Measurements from ENCODE around the gene MSMP. TPM values are rescaled to one million over a fixed set of nuclear protein-coding genes. Genes with fewer than 3 reads are reported as not detected.

MSMP gene
- total and polyA plus RNA-seq, 5 experiments from 2014 or later, result 0.88 to 1.7 (median 1.3) TPM; not detected in 2

DNA sequence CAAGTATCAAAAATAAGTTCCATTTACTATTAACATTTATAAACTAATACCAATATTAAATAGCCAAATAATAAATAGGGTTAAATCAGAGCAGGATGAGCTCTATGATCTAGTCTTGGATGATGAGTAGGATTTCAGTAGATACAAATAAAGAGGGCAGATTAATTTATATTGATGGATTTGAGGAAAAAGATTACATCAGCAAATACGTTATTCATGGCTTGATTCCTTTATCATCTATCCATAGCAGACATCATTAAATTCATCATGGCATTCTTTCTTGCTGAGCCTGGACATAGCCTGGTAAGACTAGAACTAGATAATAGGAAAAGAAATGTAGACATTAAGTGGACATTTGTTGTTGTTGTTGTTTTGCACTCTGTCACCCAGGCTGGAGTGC lies 13.4 kb upstream of the MSMP start:
- no peak overlapping the region for H3K4me3 Mint-ChIP-seq
- DNase-seq, result no peak
- ATAC-seq, result no peak
- no peaks in the 10 kb centered on the region for H3K9me3 Mint-ChIP-seq
- H3K4me1 Mint-ChIP-seq, result peaks cover 0 to 22% (median 9%) of the 10 kb centered on the region in 4 donors
- no peak overlapping the region for H3K27ac Mint-ChIP-seq
- H3K36me3 Mint-ChIP-seq, result peaks cover 0 to 8% (median 0%) of the 10 kb centered on the region in 3 donors
- no peaks in the 10 kb centered on the region for H3K27me3 Mint-ChIP-seq
- POLR2A ChIA-PET, result no interaction called here

DNA sequence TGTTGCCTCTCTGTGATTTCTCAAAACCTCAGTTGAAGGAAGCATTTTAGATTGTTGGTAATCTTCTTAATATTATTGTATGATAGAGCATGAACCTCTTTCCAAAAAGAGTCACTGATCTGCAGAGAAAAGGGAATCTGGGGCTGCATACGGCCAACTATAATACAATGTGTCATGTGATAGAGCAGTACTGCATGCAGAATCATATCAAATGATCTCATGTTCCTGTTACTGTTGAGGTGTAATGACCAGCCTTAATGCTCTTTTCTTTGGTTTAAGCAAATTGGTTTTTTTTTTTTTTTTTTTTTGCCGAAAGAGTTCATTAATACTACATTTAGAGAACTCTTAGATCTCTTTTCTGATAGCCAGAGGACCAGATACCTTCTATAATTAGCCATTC lies 12.9 kb upstream of the MSMP start:
- POLR2A ChIA-PET, result no interaction called here
- H3K4me1 Mint-ChIP-seq, result peaks cover 0 to 24% (median 12%) of the 10 kb centered on the region in 4 donors
- H3K27me3 Mint-ChIP-seq, result no peaks in the 10 kb centered on the region
- H3K9me3 Mint-ChIP-seq, result no peaks in the 10 kb centered on the region
- H3K4me3 Mint-ChIP-seq, result no peak overlapping the region
- DNase-seq (no peak), ATAC-seq (no peak)
- H3K36me3 Mint-ChIP-seq, result peaks cover 0 to 8% (median 0%) of the 10 kb centered on the region in 3 donors
- H3K27ac Mint-ChIP-seq, result no peak overlapping the region

DNA sequence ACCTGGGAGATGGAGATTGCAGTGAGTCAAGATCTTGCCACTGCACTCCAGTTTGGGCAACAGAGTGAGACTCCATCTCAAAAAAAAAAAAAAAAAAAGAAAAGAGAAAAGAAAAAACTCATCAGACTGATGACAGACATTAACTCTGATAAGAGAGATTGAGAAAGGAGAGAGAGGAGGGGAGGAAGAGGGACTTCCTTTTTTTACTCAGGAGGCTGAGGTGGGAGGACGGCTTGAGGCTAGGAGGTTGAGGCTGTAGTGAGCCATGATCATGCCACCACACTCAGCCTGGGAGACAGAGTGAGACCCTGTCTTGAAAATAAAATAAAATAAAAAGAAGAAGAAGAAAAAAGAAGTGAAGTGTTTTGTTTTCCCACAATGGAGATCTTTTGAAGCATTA lies 9.7 kb upstream of the MSMP start:
- Mint-ChIP-seq H3K4me1 (peaks cover 8 to 47% (median 24%) of the 10 kb centered on the region in 4 donors), H3K9me3 (no peaks in the 10 kb centered on the region), H3K27ac (no peak overlapping the region), H3K27me3 (no peaks in the 10 kb centered on the region), H3K36me3 (peaks cover 0 to 17% (median 0%) of the 10 kb centered on the region in 3 donors), H3K4me3 (no peak overlapping the region)
- DNase-seq, result no peak
- POLR2A ChIA-PET, result no interaction called here
- ATAC-seq, result no peak

DNA sequence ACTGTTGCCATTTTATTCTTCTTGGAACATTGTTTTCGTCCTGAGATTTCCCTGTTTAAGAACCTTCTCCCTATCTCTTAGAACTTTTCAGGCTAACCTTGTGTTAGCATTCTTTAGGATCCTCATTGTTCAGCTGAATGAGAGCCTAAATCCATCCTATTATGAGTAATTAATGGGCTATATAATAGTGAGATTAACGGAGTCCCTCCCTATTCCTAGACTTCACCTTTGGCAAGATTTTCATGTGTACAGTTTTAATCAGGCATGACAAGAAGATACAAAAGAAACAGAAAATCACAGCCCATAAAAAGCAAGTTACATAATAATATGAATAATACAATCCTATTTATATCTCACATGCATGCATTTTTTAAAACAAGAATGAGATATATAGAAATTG lies 9.1 kb upstream of the MSMP start:
- ATAC-seq (no peak), DNase-seq (no peak)
- peaks cover 9 to 48% (median 31%) of the 10 kb centered on the region in 4 donors for H3K4me1 Mint-ChIP-seq
- POLR2A ChIA-PET, result interaction anchor here (0.8 kb wide), 1 partner anchor 13 kb away, joined by 3 read pairs; no protein-coding TSS in a partner anchor
- H3K4me3 Mint-ChIP-seq, result no peak overlapping the region
- H3K36me3 Mint-ChIP-seq, result peaks cover 0 to 17% (median 0%) of the 10 kb centered on the region in 3 donors
- H3K27me3 Mint-ChIP-seq, result no peaks in the 10 kb centered on the region
- no peaks in the 10 kb centered on the region for H3K9me3 Mint-ChIP-seq
- H3K27ac Mint-ChIP-seq, result peak overlapping the region in 1 of 10 donors; percentile 36

DNA sequence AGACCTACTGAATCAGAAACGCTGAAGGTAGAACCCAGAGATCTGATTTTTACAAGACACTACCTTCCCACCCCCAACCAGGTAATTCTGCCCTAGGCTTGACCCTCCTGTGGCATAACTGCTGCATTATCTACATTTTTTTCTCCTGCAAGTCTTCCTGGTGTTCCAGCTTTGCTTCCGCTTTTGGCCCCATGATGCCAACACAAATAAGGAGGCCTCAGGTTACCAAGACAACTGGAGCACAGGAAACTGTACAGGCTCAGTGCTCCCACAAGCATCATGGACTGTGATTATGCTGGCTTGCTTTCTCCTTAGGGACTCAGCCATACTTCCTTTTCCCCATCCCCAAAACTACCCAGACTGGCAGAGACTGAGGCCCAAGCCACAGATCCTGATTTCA lies 6.6 kb upstream of the MSMP start:
- H3K9me3 Mint-ChIP-seq, result no peaks in the 10 kb centered on the region
- no peak overlapping the region for H3K4me3 Mint-ChIP-seq
- no peaks in the 10 kb centered on the region for H3K27me3 Mint-ChIP-seq
- no peak for ATAC-seq
- H3K27ac Mint-ChIP-seq, result peak overlapping the region in 2 of 10 donors; percentile 13 to 16
- no peak for DNase-seq
- POLR2A ChIA-PET, result interaction anchor here (0.9 to 1.0 kb wide), 2 partner anchors 8 to 111 kb away, joined by 3 read pairs; no protein-coding TSS in a partner anchor
- H3K4me1 Mint-ChIP-seq, result peaks cover 22 to 60% (median 49%) of the 10 kb centered on the region in 4 donors
- peaks cover 0 to 13% (median 0%) of the 10 kb centered on the region in 3 donors for H3K36me3 Mint-ChIP-seq

DNA sequence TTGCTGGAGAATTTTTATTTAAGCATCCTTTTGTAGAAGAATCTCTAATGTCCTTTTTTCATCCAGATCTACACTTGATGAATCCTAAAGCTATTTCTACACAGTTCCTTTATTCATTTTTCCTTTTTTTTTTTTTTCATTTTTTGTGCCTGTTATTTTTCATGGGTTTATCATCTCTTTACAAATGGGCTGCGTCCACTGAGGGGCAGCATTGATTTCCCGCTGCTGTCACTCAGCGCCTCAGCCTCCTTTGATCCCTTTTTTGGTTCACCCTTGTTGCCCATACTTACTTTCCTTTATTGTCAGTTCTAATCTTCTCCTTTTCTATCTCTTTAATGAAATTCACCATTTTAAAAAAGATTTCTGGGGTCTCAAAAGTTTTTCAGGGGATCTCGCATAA lies 5.7 kb upstream of the MSMP start:
- no peaks in the 10 kb centered on the region for H3K27me3 Mint-ChIP-seq
- H3K27ac Mint-ChIP-seq, result peak overlapping the region in 5 of 10 donors; percentile 20 to 60 (median 43)
- H3K36me3 Mint-ChIP-seq, result peaks cover 0 to 13% (median 0%) of the 10 kb centered on the region in 3 donors
- no peaks in the 10 kb centered on the region for H3K9me3 Mint-ChIP-seq
- POLR2A ChIA-PET, result no interaction called here
- ATAC-seq (no peak), DNase-seq (no peak)
- H3K4me3 Mint-ChIP-seq, result peak overlapping the region in 5 of 10 donors; percentile 32 to 62 (median 43)
- peaks cover 22 to 68% (median 50%) of the 10 kb centered on the region in 4 donors for H3K4me1 Mint-ChIP-seq

DNA sequence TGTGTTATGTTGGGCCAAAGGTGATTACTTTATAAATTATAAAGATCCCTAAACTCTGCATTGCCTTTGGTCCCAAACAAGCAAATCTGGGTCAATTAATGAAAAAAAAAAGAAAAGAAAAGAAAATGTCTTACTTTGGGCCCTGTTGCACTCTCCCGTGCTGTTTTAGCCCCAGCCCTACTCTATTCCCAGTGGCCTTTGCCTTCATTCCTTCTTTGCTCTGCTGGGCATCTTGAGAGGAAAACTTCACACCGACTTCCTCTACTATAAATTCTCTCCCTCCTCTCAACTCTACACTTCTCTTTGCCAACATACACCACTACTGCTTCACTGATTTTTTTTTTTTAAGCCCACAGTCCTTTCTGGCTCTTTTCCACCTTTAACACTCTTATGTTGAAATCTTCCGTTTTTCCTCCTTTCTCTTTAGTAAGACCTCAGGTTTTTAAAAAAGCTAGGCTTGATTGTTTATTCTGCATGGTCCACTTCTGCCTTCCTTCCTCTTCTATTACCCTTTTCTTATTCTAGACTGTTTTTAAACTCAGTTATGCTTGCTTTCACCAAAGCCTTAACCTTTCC lies 4.5 kb upstream of the MSMP start:
- POLR2A ChIA-PET, result interaction anchor here (0.7 to 4.2 kb wide), 3 partner anchors 9 to 27 kb away, joined by 6 to 32 read pairs (median 7); partner anchors contain the start of genes CREB3, RGP1 and TLN1
- no peak for DNase-seq

DNA sequence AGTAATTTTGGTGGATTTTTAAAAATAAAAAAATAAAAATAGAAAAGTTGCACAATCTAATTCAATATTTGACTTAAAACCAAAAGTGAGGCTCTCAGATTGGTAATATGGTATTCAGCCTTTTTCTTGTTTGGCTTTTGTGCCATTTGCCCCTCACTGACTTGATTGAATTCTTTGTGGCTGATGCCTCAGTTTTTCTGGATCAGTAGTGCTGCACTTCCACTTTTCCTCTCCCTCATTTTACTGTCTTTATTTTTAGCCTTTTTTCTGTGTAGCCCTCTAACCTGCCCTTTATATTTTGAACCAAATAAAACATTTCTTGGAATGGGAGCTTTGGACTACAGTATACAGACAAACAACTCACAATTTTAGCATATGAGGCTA lies 3.8 kb upstream of the MSMP start:
- no peak for ATAC-seq
- POLR2A ChIA-PET, result interaction anchor here (1.3 to 4.2 kb wide), 2 partner anchors 8 to 26 kb away, joined by 6 to 32 read pairs; partner anchors contain the start of genes CREB3 and TLN1
- H3K27ac Mint-ChIP-seq, result peak overlapping the region in 9 of 10 donors; percentile 61 to 97 (median 92)

More for the DNA sequence above, 4.5 kb upstream of the MSMP start:
- peak overlapping the region; percentile 47 to 97 (median 68) for H3K4me3 Mint-ChIP-seq
- H3K36me3 Mint-ChIP-seq, result peaks cover 0 to 17% (median 4%) of the 10 kb centered on the region in 3 donors
- H3K27ac Mint-ChIP-seq, result peak overlapping the region in 9 of 10 donors; percentile 61 to 96 (median 79)
- H3K27me3 Mint-ChIP-seq, result no peaks in the 10 kb centered on the region
- H3K9me3 Mint-ChIP-seq, result no peaks in the 10 kb centered on the region
- ATAC-seq, result no peak
- H3K4me1 Mint-ChIP-seq, result peaks cover 23 to 69% (median 49%) of the 10 kb centered on the region in 4 donors

DNA sequence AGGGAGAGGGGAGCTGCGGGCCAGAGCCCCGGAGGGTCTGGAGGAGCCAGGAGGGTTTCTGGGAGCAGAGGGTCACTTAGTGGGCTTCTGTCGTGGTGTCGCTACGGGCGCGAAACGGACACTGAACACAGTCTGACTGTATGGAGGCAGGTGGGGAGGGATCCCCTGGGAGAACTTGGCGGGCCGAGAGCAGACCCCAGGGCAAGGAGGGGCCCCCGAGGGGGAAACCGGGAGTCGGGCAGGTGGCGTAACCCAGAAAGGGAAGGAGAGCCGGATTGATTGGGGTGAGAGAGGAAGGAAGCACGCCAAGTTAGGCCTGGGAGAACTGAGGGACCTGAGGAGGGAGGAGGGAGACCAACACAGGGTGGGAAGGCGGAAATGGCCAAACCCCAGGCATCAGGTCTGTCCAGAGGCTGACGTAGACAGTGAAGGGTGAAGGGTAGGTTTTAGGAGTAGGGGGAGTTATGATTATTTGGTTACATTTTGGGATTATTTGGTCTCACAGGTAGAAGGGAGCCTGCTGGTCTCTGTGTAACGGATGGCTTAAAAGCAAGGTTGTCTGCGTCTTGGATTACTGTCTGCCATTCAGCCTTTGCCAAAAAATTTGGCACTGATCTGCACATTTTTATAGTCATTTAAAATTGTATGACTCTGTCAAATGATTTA lies 3.3 kb upstream of the MSMP start:
- POLR2A ChIA-PET, result interaction anchor here (0.5 to 4.2 kb wide), 14 partner anchors 8 to 205 kb away, joined by 3 to 32 read pairs (median 4); partner anchors contain the start of genes CREB3, GBA2, RGP1 and SIT1
- H3K36me3 Mint-ChIP-seq, result peaks cover 0 to 26% (median 6%) of the 10 kb centered on the region in 3 donors
- DNase-seq (peak in 4 of 10 donors; percentile 3 to 22 (median 14)), ATAC-seq (peak; percentile 17 to 18)
- no peaks in the 10 kb centered on the region for H3K27me3 Mint-ChIP-seq
- H3K9me3 Mint-ChIP-seq, result no peaks in the 10 kb centered on the region
- H3K27ac Mint-ChIP-seq, result peak overlapping the region; percentile 87 to 98 (median 94)
- peak overlapping the region; percentile 87 to 99 (median 96) for H3K4me3 Mint-ChIP-seq
- peaks cover 25 to 60% (median 46%) of the 10 kb centered on the region in 4 donors for H3K4me1 Mint-ChIP-seq

More for the DNA sequence above, 3.8 kb upstream of the MSMP start:
- Mint-ChIP-seq H3K9me3 (no peaks in the 10 kb centered on the region), H3K4me1 (peaks cover 25 to 65% (median 47%) of the 10 kb centered on the region in 4 donors), H3K36me3 (peaks cover 0 to 21% (median 4%) of the 10 kb centered on the region in 3 donors), H3K27me3 (no peaks in the 10 kb centered on the region), H3K4me3 (peak overlapping the region; percentile 87 to 99 (median 96))
- DNase-seq, result no peak

DNA sequence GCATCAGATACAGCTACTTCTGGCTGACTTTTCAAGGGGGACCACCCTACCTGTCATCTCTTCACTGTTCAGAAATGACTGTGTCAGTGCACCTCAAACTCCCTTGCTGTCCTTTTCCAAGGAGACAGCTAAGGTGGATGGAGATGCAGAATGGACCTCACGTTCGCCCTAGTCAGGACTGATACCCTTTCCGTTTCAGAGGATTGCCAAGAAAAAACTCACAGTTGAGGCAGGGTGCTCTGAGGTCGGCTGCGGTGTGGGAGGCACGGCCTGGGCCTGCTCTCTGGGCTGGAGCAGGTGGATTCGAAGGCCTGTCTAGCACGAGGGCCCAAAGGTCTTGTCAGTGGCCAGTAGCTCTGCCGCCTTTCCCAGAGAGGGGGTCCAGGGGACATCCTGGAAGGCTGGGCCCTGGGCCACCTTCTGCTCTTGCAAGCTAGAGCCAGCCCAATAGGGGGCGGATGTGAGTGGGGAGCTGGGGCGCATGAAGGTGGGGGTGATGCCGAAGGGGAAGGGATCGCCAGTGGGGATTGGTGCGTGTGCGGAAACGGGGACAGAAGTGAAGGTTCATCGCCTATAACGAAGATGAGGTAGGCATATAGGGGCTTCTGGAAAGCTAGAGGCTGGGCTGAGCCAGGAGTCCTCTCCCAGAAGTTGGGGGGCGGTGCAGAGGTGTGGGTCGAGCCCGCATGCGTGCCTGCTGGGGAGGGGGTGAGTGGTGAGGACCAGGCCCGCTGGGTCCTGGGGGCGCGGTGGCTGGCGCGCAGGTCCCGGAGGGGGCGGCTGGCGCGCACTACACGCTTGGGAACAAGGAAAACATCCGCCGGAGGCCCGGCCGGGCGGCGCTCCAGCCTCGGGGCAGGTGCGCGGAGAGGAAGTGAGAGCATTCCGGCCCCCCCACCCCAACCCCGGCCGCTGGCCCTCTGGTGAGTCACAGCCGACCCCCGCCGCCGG lies 2.5 kb upstream of the MSMP start:
- Mint-ChIP-seq H3K27ac (peak overlapping the region; percentile 91 to 99 (median 96)), H3K4me3 (peak overlapping the region; percentile 87 to 99 (median 96)), H3K36me3 (peaks cover 0 to 35% (median 10%) of the 10 kb centered on the region in 3 donors), H3K27me3 (no peaks in the 10 kb centered on the region), H3K9me3 (no peaks in the 10 kb centered on the region), H3K4me1 (peaks cover 22 to 56% (median 46%) of the 10 kb centered on the region in 4 donors)
- POLR2A ChIA-PET, result interaction anchor here (0.5 to 4.2 kb wide), 18 partner anchors 8 to 204 kb away, joined by 3 to 32 read pairs (median 3); partner anchors contain the start of genes CREB3, GBA2, HINT2 and RGP1
- peak; percentile 63 to 88 (median 74) for DNase-seq
- peak; percentile 85 to 94 for ATAC-seq

DNA sequence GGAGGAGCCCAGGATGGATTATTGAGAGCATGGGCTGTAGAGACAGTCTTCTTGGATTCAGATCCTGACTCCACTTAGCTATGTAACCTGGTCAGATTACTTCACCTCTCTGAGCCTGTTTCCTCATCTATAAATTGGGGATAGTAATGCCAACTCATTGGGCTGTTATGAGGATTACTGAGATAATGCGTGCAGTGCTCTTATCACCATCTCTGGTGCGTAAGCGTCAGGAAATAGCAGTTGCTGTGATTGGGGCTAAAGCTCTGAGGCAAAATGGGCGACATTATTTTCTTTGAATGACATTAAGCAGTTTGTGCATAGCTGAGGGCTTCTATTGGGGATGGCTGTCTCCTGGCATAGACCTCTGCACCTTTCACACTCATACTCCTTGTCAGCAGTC lies 995 bp upstream of the MSMP start:
- peaks cover 0 to 36% (median 10%) of the 10 kb centered on the region in 3 donors for H3K36me3 Mint-ChIP-seq
- H3K27me3 Mint-ChIP-seq, result no peaks in the 10 kb centered on the region
- H3K9me3 Mint-ChIP-seq, result no peaks in the 10 kb centered on the region
- peak overlapping the region in 4 of 10 donors; percentile 11 to 95 (median 49) for H3K4me3 Mint-ChIP-seq
- no peak for ATAC-seq
- peaks cover 23 to 59% (median 50%) of the 10 kb centered on the region in 4 donors for H3K4me1 Mint-ChIP-seq
- peak overlapping the region in 8 of 10 donors; percentile 13 to 99 (median 73) for H3K27ac Mint-ChIP-seq
- no peak for DNase-seq
- POLR2A ChIA-PET, result interaction anchor here (1.5 to 4.2 kb wide), 2 partner anchors 16 to 23 kb away, joined by 5 to 32 read pairs; partner anchors contain the start of genes CREB3 and TLN1

Measured in naive thymus-derived CD8-positive, alpha-beta T cell (primary cell).